Prostate gland (tissue), 2 donors: ENCODE measurements around the gene BCL3. TPM values are rescaled to one million over a fixed set of nuclear protein-coding genes. Genes with fewer than 3 reads are reported as not detected.

Source experiments
- DNase-seq: peaks from one replicate; pipeline ENCODE4 v3.0.0-alpha.2; 2019; ENCODE audit warnings: low spot score
- H3K27ac ChIP-seq, 2 donors: fragments of 200-600 bp; sonication (generic); 2 replicates each; pipeline ENCODE4 v1.5.1; 2017 to 2019
- H3K27me3 ChIP-seq: fragments of 200-600 bp; sonication (generic); replicated peaks from 2 replicates; pipeline ENCODE4 v1.5.1; 2019; ENCODE audit not compliant: insufficient read depth
- H3K36me3 ChIP-seq, 2 donors: fragments of 200-600 bp; sonication (generic); 1 replicate in 1 of 2; 2 replicates in 1 of 2; pipeline versions ENCODE4 v1.5.1 to v1.8.1; 2017 to 2019
- H3K4me1 ChIP-seq: fragments of 200-600 bp; sonication (generic); replicated peaks from 2 replicates; pipeline ENCODE4 v1.5.1; 2019
- H3K4me3 ChIP-seq, 2 donors: fragments of 200-600 bp; sonication (generic); 2 replicates each; pipeline ENCODE4 v1.5.1; 2017 to 2019
- H3K9me3 ChIP-seq: fragments of 200-600 bp; sonication (generic); 2 replicates; pipeline ENCODE4 v1.5.1; 2017
- POLR2A ChIP-seq: fragments of 450-650 bp; IDR thresholded peaks from one replicate; pipeline ENCODE4 v1.6.1; 2016; ENCODE audit warnings: antibody characterized with exemption, mild to moderate bottlenecking
- POLR2AphosphoS5 ChIP-seq: sonication (generic); formaldehyde crosslinking; IDR thresholded peaks from one replicate; pipeline ENCODE4 v1.6.1; 2017; ENCODE audit warnings: antibody characterized with exemption
- WGBS: methylation state at CpG from one replicate; pipeline ENCODE4 v1.1.5; 2018; 5-methylcytosine and 5-hydroxymethylcytosine counted together
- intact Hi-C: fragments of 100-400 bp; cut with DNase I; formaldehyde crosslinking; loops from one replicate; pipeline ENCODE4 v1.14.2; 2022
- total RNA-seq, 2 donors: library from RNA; depleted of rRNA; stranded (reverse); fragments of >200 nt; gene quantifications; one replicate each; pipeline ENCODE4 v1.1.0, GENCODE V29; 2016
- TF ChIP-seq, protein P1 (sequence below), 4 experiments: fragments of 200-600 bp in 2 of 4; fragments of 450-650 bp in 2 of 4; sonication (generic) in 2 of 4; IDR thresholded peaks; 1 replicate in 3 of 4; 2 replicates in 1 of 4; pipeline ENCODE4 v1.5.1; 2016 to 2019; ENCODE audit warnings: antibody characterized with exemption in 4 of 4, mild to moderate bottlenecking in 2 of 4, moderate library complexity in 2 of 4

The BCL3 gene
- total RNA-seq, 2 donors from 2014 or later: 22.6 to 44.0 TPM

DNA sequence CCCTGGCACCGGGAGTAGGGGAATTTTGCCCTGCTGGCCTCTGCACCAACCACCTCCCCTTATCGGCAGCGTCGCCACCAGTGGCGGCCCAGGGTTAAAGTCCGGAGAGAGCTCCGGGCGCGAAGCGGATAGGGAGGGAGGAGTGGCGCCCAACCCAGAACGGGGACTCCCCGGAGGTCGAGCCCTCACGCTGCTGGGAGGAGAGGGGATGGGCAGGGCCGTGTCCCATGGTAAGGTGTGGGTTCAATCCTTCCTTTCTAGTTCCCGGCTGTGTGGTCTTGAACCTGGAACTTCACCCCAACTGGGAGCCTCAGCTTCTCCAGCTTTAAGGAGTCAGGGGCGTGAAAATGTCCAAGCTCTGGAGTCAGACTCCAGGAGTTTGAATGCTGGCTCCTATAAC is 23.3 kb upstream of the BCL3 start:
- Histone ChIP-seq H3K36me3 (no peaks in the 10 kb centered on the region), H3K27me3 (no peaks in the 10 kb centered on the region), H3K4me1 (no peaks in the 10 kb centered on the region), H3K27ac (no peak overlapping the region), H3K4me3 (no peak overlapping the region), H3K9me3 (no peaks in the 10 kb centered on the region)
- DNase-seq: no peak
- WGBS: 36% methylated on average over 18 of the region's 18 CpGs
- TF ChIP-seq, protein P1, sequence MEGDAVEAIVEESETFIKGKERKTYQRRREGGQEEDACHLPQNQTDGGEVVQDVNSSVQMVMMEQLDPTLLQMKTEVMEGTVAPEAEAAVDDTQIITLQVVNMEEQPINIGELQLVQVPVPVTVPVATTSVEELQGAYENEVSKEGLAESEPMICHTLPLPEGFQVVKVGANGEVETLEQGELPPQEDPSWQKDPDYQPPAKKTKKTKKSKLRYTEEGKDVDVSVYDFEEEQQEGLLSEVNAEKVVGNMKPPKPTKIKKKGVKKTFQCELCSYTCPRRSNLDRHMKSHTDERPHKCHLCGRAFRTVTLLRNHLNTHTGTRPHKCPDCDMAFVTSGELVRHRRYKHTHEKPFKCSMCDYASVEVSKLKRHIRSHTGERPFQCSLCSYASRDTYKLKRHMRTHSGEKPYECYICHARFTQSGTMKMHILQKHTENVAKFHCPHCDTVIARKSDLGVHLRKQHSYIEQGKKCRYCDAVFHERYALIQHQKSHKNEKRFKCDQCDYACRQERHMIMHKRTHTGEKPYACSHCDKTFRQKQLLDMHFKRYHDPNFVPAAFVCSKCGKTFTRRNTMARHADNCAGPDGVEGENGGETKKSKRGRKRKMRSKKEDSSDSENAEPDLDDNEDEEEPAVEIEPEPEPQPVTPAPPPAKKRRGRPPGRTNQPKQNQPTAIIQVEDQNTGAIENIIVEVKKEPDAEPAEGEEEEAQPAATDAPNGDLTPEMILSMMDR (IDR thresholded peaks at IDR 0.05): no peak
- TF ChIP-seq POLR2A (no peak), POLR2AphosphoS5 (no peak)
- intact Hi-C loops: no loop called here

DNA sequence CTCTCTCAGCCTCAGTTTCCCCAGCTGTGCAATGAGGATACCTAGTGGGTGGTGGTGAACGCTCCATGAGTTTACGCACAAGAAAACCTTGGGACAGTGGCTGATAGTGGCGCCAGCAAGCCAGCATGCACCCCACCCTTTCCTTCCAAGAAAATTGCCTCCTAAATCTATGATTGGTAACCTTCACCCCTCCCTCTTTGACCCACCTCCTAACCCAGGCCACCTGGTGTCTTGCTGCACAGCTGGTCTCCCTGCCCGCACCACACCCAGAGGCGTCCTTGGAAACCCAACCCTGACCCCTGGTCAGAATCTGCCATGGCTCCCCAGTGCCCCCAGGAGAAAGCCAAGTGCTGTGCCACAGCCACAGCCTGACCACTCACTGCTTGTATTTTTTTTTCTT is 22.8 kb upstream of the BCL3 start:
- no peak overlapping the region for H3K27ac ChIP-seq
- TF ChIP-seq, protein P1 (IDR thresholded peaks at IDR 0.05): no peak
- TF ChIP-seq POLR2AphosphoS5 (no peak), POLR2A (no peak)
- no peaks in the 10 kb centered on the region for H3K36me3 ChIP-seq
- no peaks in the 10 kb centered on the region for H3K4me1 ChIP-seq
- intact Hi-C loops: no loop called here
- 88% methylated on average over 5 of the region's 5 CpGs for WGBS
- no peaks in the 10 kb centered on the region for H3K9me3 ChIP-seq
- H3K4me3 ChIP-seq: no peak overlapping the region
- no peak for DNase-seq
- H3K27me3 ChIP-seq: no peaks in the 10 kb centered on the region

DNA sequence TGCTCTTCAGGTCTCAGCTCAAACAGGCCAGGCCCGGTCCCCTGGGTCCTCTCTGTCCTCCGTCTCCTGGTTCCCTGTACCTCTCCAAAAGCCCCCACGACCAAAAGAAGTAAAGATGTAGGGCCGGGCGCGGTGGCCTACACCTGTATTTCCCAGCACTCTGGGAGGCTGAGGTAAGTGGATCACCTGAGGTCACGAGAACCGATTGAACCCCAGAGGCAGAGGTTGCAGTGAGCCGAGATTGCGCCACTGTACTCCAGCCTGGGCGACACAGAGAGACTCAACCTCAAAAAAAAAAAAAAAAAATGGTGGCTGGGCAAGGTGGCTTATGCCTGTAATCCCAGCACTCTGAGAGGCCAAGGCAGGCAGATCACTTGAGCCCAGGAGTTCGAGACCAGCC is 22.0 kb upstream of the BCL3 start:
- H3K4me1 ChIP-seq: no peaks in the 10 kb centered on the region
- 95% methylated on average over 12 of the region's 12 CpGs for WGBS
- intact Hi-C loops: no loop called here
- no peak overlapping the region for H3K27ac ChIP-seq
- TF ChIP-seq POLR2A (no peak), POLR2AphosphoS5 (no peak)
- TF ChIP-seq, protein P1 (IDR thresholded peaks at IDR 0.05): no peak
- no peak overlapping the region for H3K4me3 ChIP-seq
- H3K27me3 ChIP-seq: no peaks in the 10 kb centered on the region
- no peaks in the 10 kb centered on the region for H3K9me3 ChIP-seq
- no peak for DNase-seq
- H3K36me3 ChIP-seq: no peaks in the 10 kb centered on the region

DNA sequence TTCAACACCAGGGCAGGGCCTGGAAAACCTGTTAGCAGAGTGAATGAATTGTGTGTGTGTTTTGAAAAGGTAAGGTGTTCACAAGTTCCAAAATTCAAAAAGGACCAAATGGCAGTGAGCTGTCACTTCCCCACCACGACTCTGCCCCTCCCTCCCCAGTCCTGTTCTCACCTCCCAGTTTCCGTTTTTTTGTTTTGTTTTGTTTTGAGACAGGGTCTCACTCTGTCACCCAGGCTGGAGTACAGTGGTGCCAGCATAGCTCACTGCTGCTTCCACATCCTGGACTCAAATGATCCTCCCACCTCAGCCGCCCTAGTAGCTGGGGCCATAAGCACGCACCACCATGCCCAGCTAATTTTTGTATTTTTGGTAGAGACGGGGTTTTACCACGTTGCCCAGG is 20.3 kb upstream of the BCL3 start:
- Histone ChIP-seq H3K4me1 (no peaks in the 10 kb centered on the region), H3K4me3 (no peak overlapping the region), H3K36me3 (no peaks in the 10 kb centered on the region), H3K9me3 (no peaks in the 10 kb centered on the region), H3K27me3 (no peaks in the 10 kb centered on the region), H3K27ac (no peak overlapping the region)
- intact Hi-C loops: no loop called here
- DNase-seq: no peak
- 71% methylated on average over 6 of the region's 6 CpGs for WGBS
- TF ChIP-seq POLR2AphosphoS5 (no peak), POLR2A (no peak)
- TF ChIP-seq, protein P1 (IDR thresholded peaks at IDR 0.05): no peak

DNA sequence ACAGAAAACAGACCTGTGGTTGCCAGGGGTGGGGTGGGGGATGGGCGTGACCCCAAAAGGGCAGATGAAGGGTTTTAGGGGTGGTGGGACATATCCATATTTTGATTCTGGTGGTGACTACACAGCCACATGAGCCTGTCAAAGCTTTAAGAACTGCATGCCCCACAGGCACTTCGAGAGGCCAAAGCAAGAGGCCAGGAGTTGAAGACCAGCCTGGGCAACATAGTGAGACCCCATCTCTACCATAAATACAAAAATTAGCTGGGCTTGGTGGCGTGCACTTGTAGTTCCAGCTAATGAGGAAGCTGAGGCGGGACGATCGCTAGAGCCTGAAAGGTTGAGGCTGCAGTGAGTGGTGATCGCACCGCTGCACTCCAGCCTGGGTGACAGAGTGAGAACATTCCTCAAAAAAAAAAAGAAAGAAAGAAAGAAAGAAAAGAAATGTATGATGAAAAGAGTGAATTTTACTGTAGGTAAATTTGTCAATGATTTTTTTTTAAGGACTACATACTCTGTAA is 18.9 kb upstream of the BCL3 start:
- WGBS: 85% methylated on average over 8 of the region's 8 CpGs
- Histone ChIP-seq H3K36me3 (no peaks in the 10 kb centered on the region), H3K9me3 (no peaks in the 10 kb centered on the region), H3K27ac (no peak overlapping the region), H3K27me3 (no peaks in the 10 kb centered on the region), H3K4me3 (no peak overlapping the region), H3K4me1 (no peaks in the 10 kb centered on the region)
- TF ChIP-seq, protein P1 (IDR thresholded peaks at IDR 0.05): no peak
- TF ChIP-seq POLR2A: no peak
- no peak for TF ChIP-seq POLR2AphosphoS5
- intact Hi-C loops: no loop called here
- no peak for DNase-seq
